H1 (cell line): ENCODE measurements around the gene C2CD5. TPM values are rescaled to one million over a fixed set of nuclear protein-coding genes. Genes with fewer than 3 reads are reported as not detected.

Source experiments
- CTCF ChIA-PET: fragments of 300-600 bp; sonication (Branson Sonifier 250); formaldehyde crosslinking; loops from one replicate; lab custom pipeline; 2021; ENCODE audit not compliant: partially characterized antibody; lab: Charles Lee
- POLR2A ChIA-PET: fragments of 300-600 bp; sonication (Branson Sonifier 250); formaldehyde crosslinking; loops from one replicate; lab custom pipeline; 2021; ENCODE audit warnings: inconsistent platforms; ENCODE audit not compliant: partially characterized antibody; lab: Charles Lee
- DNase-seq, 2 experiments: peaks; one replicate each; pipeline versions ENCODE4 v3.0.0 to v3.0.0-alpha.2; 2010 to 2022; ENCODE audit warnings: low spot score in 2 of 2, low read depth in 1 of 2, mixed read lengths in 1 of 2
- FAIRE-seq: peaks from 2 replicates; lab custom pipeline; 2011; peaks lifted over from hg19 to GRCh38; lab: Jason Lieb, UNC
- H2AFZ ChIP-seq: 2 replicates; pipeline ENCODE4 v1.8.1; 2012; ENCODE audit warnings: low read length, inconsistent platforms
- H2AK5ac ChIP-seq: 2 replicates; pipeline ENCODE4 v1.6.1; 2013; ENCODE audit warnings: low read depth, low read length
- H2BK120ac ChIP-seq: replicated peaks from 2 replicates; pipeline ENCODE3; 2013; ENCODE audit warnings: low read depth, low read length, inconsistent platforms
- H2BK12ac ChIP-seq: 2 replicates; pipeline ENCODE4 v1.6.1; 2013; ENCODE audit warnings: low read depth, low read length
- H2BK15ac ChIP-seq: 2 replicates; pipeline ENCODE4 v1.6.1; 2013; ENCODE audit warnings: low read length
- H2BK20ac ChIP-seq: 2 replicates; pipeline ENCODE4 v1.6.1; 2013; ENCODE audit warnings: low read length
- H2BK5ac ChIP-seq: 2 replicates; pipeline ENCODE4 v1.6.1; 2013; ENCODE audit warnings: low read depth, low read length
- H3K14ac ChIP-seq: 2 replicates; pipeline ENCODE4 v1.6.1; 2013; ENCODE audit warnings: inconsistent platforms; ENCODE audit not compliant: insufficient read length
- H3K18ac ChIP-seq: 2 replicates; pipeline ENCODE4 v1.6.1; 2013; ENCODE audit warnings: low read length; ENCODE audit errors: extremely low read depth
- H3K23ac ChIP-seq: 2 replicates; pipeline ENCODE4 v1.6.1; 2013; ENCODE audit warnings: inconsistent platforms; ENCODE audit not compliant: insufficient read length
- H3K23me2 ChIP-seq: 2 replicates; pipeline ENCODE4 v1.6.1; 2013; ENCODE audit warnings: low read depth, low read length
- H3K27ac ChIP-seq: 2 replicates; pipeline ENCODE4 v1.6.1; 2011; ENCODE audit warnings: low read depth, low read length, inconsistent platforms
- H3K27me3 ChIP-seq, 4 experiments: replicated peaks in 1 of 4; 1 replicate in 1 of 4; 2 replicates in 3 of 4; pipeline versions ENCODE4 v1.6.1 to v1.8.1; 2011 to 2013; ENCODE audit warnings: low read length in 3 of 4, mild to moderate bottlenecking in 3 of 4, inconsistent platforms in 2 of 4, mixed read lengths in 2 of 4, moderate library complexity in 1 of 4; ENCODE audit not compliant: control insufficient read depth in 3 of 4, insufficient read depth in 3 of 4; ENCODE audit errors: extremely low read depth in 1 of 4
- H3K36me3 ChIP-seq, 4 experiments: 2 replicates each; pipeline versions ENCODE4 v1.6.1 to v1.8.1; 2011 to 2013; ENCODE audit warnings: mild to moderate bottlenecking in 4 of 4, low read length in 3 of 4, moderate library complexity in 2 of 4, control low read depth in 1 of 4, inconsistent platforms in 1 of 4; ENCODE audit not compliant: insufficient read depth in 4 of 4, control insufficient read depth in 2 of 4
- H3K4ac ChIP-seq: replicated peaks from 2 replicates; pipeline ENCODE3; 2013; ENCODE audit warnings: low read length, low read depth, mixed read lengths, inconsistent platforms; ENCODE audit not compliant: insufficient read length
- H3K4me1 ChIP-seq, 4 experiments: replicated peaks in 1 of 4; 1 replicate in 1 of 4; 2 replicates in 3 of 4; pipeline versions ENCODE4 v1.6.1 to v1.8.1; 2011 to 2013; ENCODE audit warnings: low read length in 3 of 4, inconsistent platforms in 2 of 4, mixed read lengths in 1 of 4; ENCODE audit not compliant: insufficient read depth in 4 of 4, control insufficient read depth in 3 of 4
- H3K4me2 ChIP-seq, 2 experiments: 2 replicates each; pipeline versions ENCODE4 v1.6.1 to v1.8.1; 2011 to 2013; ENCODE audit warnings: low read depth in 2 of 2, low read length in 2 of 2, control low read depth in 1 of 2, inconsistent platforms in 1 of 2, mild to moderate bottlenecking in 1 of 2; ENCODE audit not compliant: insufficient read depth in 1 of 2
- H3K4me3 ChIP-seq, 4 experiments: fragments of 200-600, 300-600 bp in 1 of 4; sonication (generic), shearing (Covaris generic), sonication (Bioruptor Twin) in 1 of 4; 2 replicates each; pipeline versions ENCODE4 v1.5.1 to v1.8.1; 2011 to 2016; ENCODE audit warnings: low read length in 4 of 4, low read depth in 3 of 4, control low read depth in 2 of 4, inconsistent platforms in 2 of 4, mild to moderate bottlenecking in 2 of 4, mixed read lengths in 1 of 4, moderate library complexity in 1 of 4; ENCODE audit not compliant: insufficient read depth in 2 of 4; ENCODE audit errors: extremely low read depth in 1 of 4
- H3K56ac ChIP-seq: replicated peaks from 2 replicates; pipeline ENCODE3; 2013; ENCODE audit warnings: low read depth, mild to moderate bottlenecking, mixed read lengths, low read length, inconsistent platforms; ENCODE audit not compliant: insufficient read length
- H3K79me1 ChIP-seq: 2 replicates; pipeline ENCODE4 v1.6.1; 2013; ENCODE audit warnings: low read depth, low read length, control low read depth
- H3K79me2 ChIP-seq, 2 experiments: 2 replicates each; pipeline versions ENCODE4 v1.6.1 to v1.8.1; 2012 to 2013; ENCODE audit warnings: low read length in 2 of 2, mild to moderate bottlenecking in 2 of 2, inconsistent platforms in 1 of 2; ENCODE audit not compliant: insufficient read depth in 2 of 2, control insufficient read depth in 1 of 2
- H3K9ac ChIP-seq, 4 experiments: replicated peaks in 1 of 4; 1 replicate in 1 of 4; 2 replicates in 3 of 4; pipeline versions ENCODE4 v1.6.1 to v1.8.1; 2011 to 2013; ENCODE audit warnings: low read depth in 3 of 4, low read length in 3 of 4, control low read depth in 2 of 4, mild to moderate bottlenecking in 2 of 4, moderate library complexity in 2 of 4, inconsistent platforms in 1 of 4; ENCODE audit errors: extremely low read depth in 1 of 4
- H3K9me3 ChIP-seq, 2 experiments: 2 replicates each; pipeline versions ENCODE4 v1.6.1 to v1.8.1; 2012 to 2013; ENCODE audit warnings: mild to moderate bottlenecking in 2 of 2, moderate library complexity in 2 of 2, control low read depth in 1 of 2, inconsistent platforms in 1 of 2, low read depth in 1 of 2, low read length in 1 of 2, mixed read lengths in 1 of 2; ENCODE audit not compliant: insufficient read depth in 2 of 2
- H4K20me1 ChIP-seq, 2 experiments: replicated peaks in 1 of 2; 2 replicates each; pipeline versions ENCODE3 to v1.8.1; 2011 to 2013; ENCODE audit warnings: inconsistent platforms in 2 of 2, low read length in 2 of 2, mild to moderate bottlenecking in 1 of 2; ENCODE audit not compliant: insufficient read depth in 2 of 2, control insufficient read depth in 1 of 2
- H4K5ac ChIP-seq: 2 replicates; pipeline ENCODE4 v1.6.1; 2013; ENCODE audit warnings: low read length, low read depth, mixed read lengths, inconsistent platforms; ENCODE audit not compliant: insufficient read length
- H4K8ac ChIP-seq: 2 replicates; pipeline ENCODE4 v1.8.0; 2013; ENCODE audit warnings: mild to moderate bottlenecking, moderate library complexity, low read length, inconsistent platforms; ENCODE audit not compliant: insufficient read depth; ENCODE audit errors: extremely low read depth
- H4K91ac ChIP-seq: replicated peaks from 2 replicates; pipeline ENCODE3; 2013; ENCODE audit warnings: low read length, mixed read lengths, inconsistent platforms; ENCODE audit not compliant: insufficient read length
- ATF3 ChIP-seq: IDR thresholded peaks from 2 replicates; pipeline ENCODE4 v1.6.1; 2011; ENCODE audit warnings: low read depth, mild to moderate bottlenecking, low read length; ENCODE audit not compliant: insufficient read depth
- EGR1 ChIP-seq: IDR thresholded peaks from 2 replicates; pipeline ENCODE4 v1.6.1; 2011; ENCODE audit warnings: low read depth, low read length, borderline replicate concordance
- YY1 ChIP-seq: IDR thresholded peaks from 2 replicates; pipeline ENCODE4 v1.6.1; 2011; ENCODE audit warnings: low read depth, mild to moderate bottlenecking, low read length
- ZNF274 ChIP-seq: IDR thresholded peaks from 2 replicates; pipeline ENCODE4 v1.7.0; 2012; ENCODE audit warnings: low read length, borderline replicate concordance; ENCODE audit errors: extremely low read depth
- WGBS, 2 experiments: shearing (Covaris generic) in 1 of 2; methylation state at CpG; one replicate each; pipeline versions ENCODE4 v1.1.6 to v1.1.7; 2013 to 2015; ENCODE audit warnings: low lambda C conversion rate in 2 of 2, mixed read lengths in 2 of 2, inconsistent platforms in 1 of 2, low coverage in 1 of 2, missing lambda C conversion rate in 1 of 2; ENCODE audit not compliant: insufficient replicate concordance in 2 of 2, insufficient coverage in 1 of 2, insufficient read length in 1 of 2; ENCODE audit errors: extremely low coverage in 1 of 2, missing lambda C conversion rate in 1 of 2; 5-methylcytosine and 5-hydroxymethylcytosine counted together
- polyA plus RNA-seq, 7 experiments: library from polyadenylated mRNA; depleted of rRNA in 3 of 7; stranded (reverse) in 5 of 7; unstranded in 2 of 7; fragments of >200 nt in 5 of 7; fragments of 200-250 nt in 2 of 7; gene quantifications; 1 replicate in 5 of 7; 2 replicates in 1 of 7; 4 replicates in 1 of 7; pipeline versions ENCODE4 v1.2.1 to v1.2.3, GENCODE V29; 2011 to 2013; ENCODE audit warnings: missing spikeins in 2 of 7, mixed read lengths in 2 of 7
- total RNA-seq: library from RNA; stranded (reverse); fragmentation: NEBNext Ultra II Directional; extraction: Animal tissue kit (Norgen Biotek cat#: 25700); gene quantifications from 2 replicates; pipeline ENCODE4 v1.2.1, GENCODE V29; 2021

Gene C2CD5
- total and polyA plus RNA-seq, 2 of the 8 experiments (the other 6 are each of a cell fraction or from before 2014, with no cell fraction given), result 21.9 to 45.9 TPM

- no peaks in the 10 kb centered on the region for H3K23me2 ChIP-seq
- no peak overlapping the region for H3K4ac ChIP-seq
- DNase-seq (no peak), FAIRE-seq (no peak)
- H3K79me1 ChIP-seq, result no peaks in the 10 kb centered on the region
- ChIA-PET CTCF (no interaction called here), POLR2A (no interaction called here)
- H3K56ac ChIP-seq, result no peak overlapping the region
- H4K20me1 ChIP-seq, result no peaks in the 10 kb centered on the region
- no peak overlapping the region for H2BK15ac ChIP-seq
- H2AFZ ChIP-seq, result no peak overlapping the region
- H3K4me3 ChIP-seq, result no peak overlapping the region
- no peak overlapping the region for H3K4me2 ChIP-seq
- H2BK20ac ChIP-seq, result no peak overlapping the region
- no peak overlapping the region for H2BK120ac ChIP-seq
- H4K8ac ChIP-seq, result no peak overlapping the region
- no peak overlapping the region for H2AK5ac ChIP-seq
- TF ChIP-seq ATF3, result no peak
- no peak for TF ChIP-seq ZNF274
- TF ChIP-seq YY1, result no peak
- no peak for TF ChIP-seq EGR1
- TF ChIP-seq, all 59 proteins: peak for 0
- H3K27me3 ChIP-seq, result no peaks in the 10 kb centered on the region
- 93% methylated on average over 2 of the region's 2 CpGs; no CpG with 5 or more reads in 1 of the 2 experiments for WGBS, 2 experiments
- H3K9ac ChIP-seq, result no peak overlapping the region
- no peaks in the 10 kb centered on the region for H3K4me1 ChIP-seq
- no peaks in the 10 kb centered on the region for H3K79me2 ChIP-seq
- no peaks in the 10 kb centered on the region; a peak in 1 of 4 replicates for H3K9me3 ChIP-seq
- no peak overlapping the region for H2BK5ac ChIP-seq
- no peak overlapping the region for H4K5ac ChIP-seq
- no peak overlapping the region for H3K27ac ChIP-seq
- H3K18ac ChIP-seq, result no peak overlapping the region
- no peak overlapping the region for H3K23ac ChIP-seq
- no peak overlapping the region for H2BK12ac ChIP-seq
- no peaks in the 10 kb centered on the region for H3K36me3 ChIP-seq
- no peak overlapping the region for H4K91ac ChIP-seq
- H3K14ac ChIP-seq, result no peak overlapping the region
Measured at GRCh38 chr12:22414742-22415141, 129.6 kb downstream of the C2CD5 start.
